Vagina (tissue), 2 donors: ENCODE data around the gene TMEM38B.

Experiments
- POLR2A ChIP-seq, 2 donors: fragments of 450-650 bp; IDR thresholded peaks; one replicate each; pipeline ENCODE4 v1.6.1; 2017; ENCODE audit warnings: antibody characterized with exemption in 2 of 2, mild to moderate bottlenecking in 2 of 2, moderate library complexity in 2 of 2
- POLR2AphosphoS5 ChIP-seq, 2 donors: sonication (generic); formaldehyde crosslinking; IDR thresholded peaks; one replicate each; pipeline ENCODE4 v1.9.0; 2017; ENCODE audit warnings: antibody characterized with exemption in 2 of 2, mild to moderate bottlenecking in 2 of 2, low read depth in 1 of 2; ENCODE audit not compliant: insufficient read depth in 1 of 2
- TF ChIP-seq, protein P1 (sequence below), 3 experiments: fragments of 450-650 bp in 2 of 3; fragments of 200-600 bp in 1 of 3; sonication (generic) in 1 of 3; IDR thresholded peaks; one replicate each; pipeline ENCODE4 v1.5.1; 2017 to 2019; ENCODE audit warnings: antibody characterized with exemption in 3 of 3, mild to moderate bottlenecking in 2 of 3, moderate library complexity in 2 of 3

DNA sequence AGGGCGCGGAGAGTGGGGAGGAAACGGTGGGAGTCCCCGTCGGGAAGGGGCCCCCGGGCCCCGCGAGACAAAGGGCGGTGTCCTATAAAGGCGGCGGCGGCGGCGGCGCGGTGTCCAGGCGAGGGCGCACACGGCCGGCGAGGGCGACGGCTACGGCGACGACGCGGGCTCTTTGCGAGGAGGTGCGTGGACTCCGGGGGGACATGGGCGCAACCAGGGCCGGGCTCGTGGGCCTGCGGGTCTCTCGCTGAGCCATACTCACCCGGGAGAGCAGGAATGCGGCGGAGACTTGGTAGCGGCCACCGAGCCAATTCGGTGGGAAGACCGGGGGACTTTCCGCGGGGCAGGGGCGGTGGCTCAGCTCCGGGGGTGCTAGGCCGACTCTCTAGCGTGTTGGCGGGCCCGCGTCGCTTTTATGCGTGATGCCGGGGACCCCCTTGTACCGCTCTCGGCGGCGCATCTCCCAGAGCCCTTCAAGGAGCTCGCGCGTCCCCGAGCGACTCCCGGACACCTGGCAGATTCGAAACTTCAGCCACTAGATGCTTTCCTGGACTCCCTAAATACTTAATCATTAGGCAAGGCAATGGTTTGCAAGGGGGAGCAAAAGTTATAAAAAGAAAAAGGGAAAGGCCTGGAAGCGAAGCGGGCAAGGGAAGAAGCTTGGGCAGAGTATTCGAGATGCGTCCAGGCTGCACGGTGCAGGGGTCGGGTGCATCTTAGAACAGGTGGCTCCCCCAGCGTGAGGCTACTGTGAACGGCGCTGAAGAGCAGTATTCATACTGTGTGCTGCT lies 38.0 kb upstream of the TMEM38B start:
- TF ChIP-seq, protein P1, sequence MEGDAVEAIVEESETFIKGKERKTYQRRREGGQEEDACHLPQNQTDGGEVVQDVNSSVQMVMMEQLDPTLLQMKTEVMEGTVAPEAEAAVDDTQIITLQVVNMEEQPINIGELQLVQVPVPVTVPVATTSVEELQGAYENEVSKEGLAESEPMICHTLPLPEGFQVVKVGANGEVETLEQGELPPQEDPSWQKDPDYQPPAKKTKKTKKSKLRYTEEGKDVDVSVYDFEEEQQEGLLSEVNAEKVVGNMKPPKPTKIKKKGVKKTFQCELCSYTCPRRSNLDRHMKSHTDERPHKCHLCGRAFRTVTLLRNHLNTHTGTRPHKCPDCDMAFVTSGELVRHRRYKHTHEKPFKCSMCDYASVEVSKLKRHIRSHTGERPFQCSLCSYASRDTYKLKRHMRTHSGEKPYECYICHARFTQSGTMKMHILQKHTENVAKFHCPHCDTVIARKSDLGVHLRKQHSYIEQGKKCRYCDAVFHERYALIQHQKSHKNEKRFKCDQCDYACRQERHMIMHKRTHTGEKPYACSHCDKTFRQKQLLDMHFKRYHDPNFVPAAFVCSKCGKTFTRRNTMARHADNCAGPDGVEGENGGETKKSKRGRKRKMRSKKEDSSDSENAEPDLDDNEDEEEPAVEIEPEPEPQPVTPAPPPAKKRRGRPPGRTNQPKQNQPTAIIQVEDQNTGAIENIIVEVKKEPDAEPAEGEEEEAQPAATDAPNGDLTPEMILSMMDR (IDR thresholded peaks at IDR 0.05), result no peak
- TF ChIP-seq POLR2A (IDR thresholded peaks at IDR 0.05) (no peak), POLR2AphosphoS5 (IDR thresholded peaks at IDR 0.05; ENCODE audit: insufficient read depth in 1 of 2, low read depth in 1 of 2) (no peak)
